ENCODE results near the gene LMNTD2. TPM values are rescaled to one million over a fixed set of nuclear protein-coding genes. Genes with fewer than 3 reads are reported as not detected.

The LMNTD2 gene, protein sequence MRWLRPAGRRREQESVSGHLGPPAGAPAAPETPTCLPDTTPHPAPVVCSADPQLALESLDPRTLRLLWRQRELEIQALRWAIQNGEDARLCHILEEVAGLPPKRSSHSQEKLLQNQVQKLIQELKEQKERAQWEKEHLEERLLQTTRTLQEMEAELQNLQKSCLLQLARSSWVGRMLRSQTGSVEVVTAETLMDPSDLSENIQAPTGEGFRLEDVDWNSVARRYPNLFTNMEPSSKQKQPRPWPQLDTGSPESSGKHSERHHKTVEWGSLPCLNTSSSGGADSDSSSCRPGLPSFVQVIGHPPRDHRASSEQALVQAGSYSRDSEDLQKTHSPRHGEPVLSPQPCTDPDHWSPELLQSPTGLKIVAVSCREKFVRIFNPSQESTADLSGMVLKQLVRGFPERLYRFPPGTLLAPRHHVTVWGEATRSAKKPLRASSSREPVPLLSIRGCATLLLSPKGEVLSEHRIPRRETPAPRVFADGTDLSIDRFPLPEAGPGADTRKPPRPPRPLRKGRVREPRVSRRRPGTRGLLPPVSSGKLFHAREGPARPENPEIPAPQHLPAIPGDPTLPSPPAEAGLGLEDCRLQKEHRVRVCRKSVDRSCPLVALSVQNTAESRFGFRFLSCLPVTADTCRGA
- total RNA-seq = 3.3 and 10.6 TPM in 2 replicates

DNA sequence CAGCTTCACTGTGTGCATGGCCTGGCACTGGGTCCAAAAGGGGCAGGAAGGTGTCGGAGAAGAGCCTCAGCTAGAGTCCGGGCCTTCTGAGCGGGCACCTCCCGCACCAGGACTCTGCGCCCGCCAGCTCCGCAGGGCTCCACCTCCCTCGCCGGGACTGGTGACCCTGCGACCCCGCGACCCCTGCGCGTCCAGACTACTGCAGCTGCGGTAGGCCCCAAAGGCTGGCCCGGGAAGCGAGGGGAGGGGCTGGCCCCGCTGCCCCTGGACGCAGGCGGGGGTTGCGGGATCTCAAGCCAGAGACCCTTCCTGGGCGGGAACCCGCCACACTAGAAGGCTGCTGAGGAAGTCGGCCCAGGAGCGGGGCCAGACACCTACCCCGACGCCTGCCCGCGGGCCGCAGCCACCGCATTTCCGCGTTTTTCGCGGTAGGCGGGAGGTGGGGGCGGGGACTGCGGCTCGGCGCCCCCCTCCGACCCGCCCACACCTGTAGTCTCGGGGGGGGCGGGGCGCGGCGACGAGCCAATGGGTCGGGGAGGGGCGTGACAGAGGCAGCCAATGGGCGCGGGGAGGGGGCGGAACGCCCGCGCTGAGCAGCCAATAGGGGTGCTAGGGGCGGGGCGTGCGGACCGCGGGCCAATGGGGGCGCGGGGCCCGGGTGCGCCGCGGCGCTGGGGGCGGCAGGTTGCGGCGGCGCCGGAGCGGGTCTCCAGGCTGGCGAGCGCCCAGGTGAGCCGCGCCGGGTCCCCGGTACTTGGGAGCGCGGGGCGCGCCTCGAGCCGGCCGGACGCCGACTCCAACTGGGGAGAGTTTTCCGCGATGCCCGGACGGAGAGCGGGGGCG, at the start of gene LMNTD2, which contains the start of gene RASSF7:
LMNTD2 (minus strand) TSS at position 434 of the 843 bp plus-strand sequence; CDS start at position 412, 22 bp downstream.
RASSF7 (plus strand) TSS at position 666 of the 843 bp plus-strand sequence. CDS start 799 bp downstream, outside the sequence.

DNA sequence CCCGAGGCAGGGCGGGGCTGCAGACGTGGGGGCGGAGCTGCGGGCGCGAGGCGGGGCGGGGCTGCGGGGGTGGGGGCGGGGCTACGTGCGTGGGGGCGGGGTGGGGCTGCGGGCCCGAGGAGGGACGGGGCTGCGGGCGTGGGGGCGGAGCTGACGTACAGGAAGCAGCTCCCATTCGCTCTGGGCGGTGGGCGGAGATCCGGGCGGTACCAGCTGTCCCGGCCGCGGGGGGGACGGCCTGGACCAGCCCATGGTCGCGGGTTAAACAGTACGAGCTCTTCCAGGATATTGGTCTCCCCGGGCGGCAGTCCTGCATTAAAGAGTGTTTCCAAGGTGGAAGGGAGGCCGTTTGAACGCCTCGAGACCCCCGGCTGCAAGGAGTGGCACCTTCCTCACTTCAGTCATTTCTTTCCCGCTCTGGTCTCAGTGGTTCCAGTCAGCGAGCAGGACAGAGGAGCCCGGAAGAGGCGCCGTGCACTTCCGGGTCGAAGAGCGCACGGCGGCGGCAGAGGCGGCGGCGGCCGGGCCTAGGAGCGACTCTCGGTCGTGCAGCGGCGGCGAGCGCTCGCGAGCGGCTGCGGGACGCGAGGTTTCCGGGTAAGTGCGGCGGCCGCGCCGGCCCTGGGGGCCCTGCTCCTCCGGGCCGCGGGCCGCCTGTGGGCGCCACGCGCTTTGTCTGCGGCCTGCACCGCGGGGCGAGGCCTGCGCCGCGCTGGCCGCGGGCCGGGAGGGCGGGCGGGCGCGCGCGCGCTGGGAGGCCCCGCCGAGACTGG, 15.6 kb upstream of the LMNTD2 start, which contains the start of gene PHRF1:
PHRF1 (plus strand) TSS at position 475 of the 773 bp plus-strand sequence. CDS start 5,043 bp downstream, outside the sequence.

DNA sequence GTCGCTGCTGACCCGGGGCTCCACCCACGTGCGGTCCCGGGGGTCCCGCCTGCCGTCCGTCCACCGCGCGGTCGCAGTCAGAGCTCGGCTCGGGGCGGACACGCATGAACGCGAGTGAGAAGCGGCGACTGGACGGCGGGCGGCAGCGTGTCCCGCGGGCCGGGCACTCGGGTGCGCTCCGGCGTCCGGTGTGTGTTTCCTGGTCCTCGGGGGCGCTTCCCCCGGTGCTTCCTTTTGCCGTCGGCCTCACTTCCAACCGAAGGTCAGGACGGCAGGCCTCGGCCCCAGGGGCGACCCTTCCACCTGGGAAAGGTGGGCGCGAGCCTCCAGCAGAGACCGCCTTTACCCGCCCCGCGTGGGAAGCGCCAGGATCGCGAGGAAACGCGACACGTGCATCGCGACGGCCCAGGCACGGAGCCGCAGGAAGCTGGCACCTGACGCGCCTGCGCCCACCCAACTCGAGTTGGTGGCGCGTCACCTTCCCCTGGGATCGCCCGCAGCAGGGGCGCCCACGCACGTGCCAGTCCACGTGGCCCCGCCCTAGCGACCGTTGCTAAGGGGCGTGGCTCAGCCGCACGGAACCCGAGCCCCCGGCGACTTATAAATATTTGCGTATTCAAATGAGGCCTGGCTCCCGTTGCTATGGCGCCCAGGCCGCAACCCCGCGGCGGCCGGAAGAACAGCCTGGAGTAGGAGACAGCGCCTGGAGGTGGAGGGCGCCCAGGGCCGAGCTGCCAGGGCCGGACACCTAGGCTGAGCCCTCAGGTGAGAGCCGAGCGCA, 23.5 kb downstream of the LMNTD2 start, which contains the start of gene LRRC56:
LRRC56 (plus strand) TSS at position 687 of the 781 bp plus-strand sequence. CDS start 3,158 bp downstream, outside the sequence.

DNA sequence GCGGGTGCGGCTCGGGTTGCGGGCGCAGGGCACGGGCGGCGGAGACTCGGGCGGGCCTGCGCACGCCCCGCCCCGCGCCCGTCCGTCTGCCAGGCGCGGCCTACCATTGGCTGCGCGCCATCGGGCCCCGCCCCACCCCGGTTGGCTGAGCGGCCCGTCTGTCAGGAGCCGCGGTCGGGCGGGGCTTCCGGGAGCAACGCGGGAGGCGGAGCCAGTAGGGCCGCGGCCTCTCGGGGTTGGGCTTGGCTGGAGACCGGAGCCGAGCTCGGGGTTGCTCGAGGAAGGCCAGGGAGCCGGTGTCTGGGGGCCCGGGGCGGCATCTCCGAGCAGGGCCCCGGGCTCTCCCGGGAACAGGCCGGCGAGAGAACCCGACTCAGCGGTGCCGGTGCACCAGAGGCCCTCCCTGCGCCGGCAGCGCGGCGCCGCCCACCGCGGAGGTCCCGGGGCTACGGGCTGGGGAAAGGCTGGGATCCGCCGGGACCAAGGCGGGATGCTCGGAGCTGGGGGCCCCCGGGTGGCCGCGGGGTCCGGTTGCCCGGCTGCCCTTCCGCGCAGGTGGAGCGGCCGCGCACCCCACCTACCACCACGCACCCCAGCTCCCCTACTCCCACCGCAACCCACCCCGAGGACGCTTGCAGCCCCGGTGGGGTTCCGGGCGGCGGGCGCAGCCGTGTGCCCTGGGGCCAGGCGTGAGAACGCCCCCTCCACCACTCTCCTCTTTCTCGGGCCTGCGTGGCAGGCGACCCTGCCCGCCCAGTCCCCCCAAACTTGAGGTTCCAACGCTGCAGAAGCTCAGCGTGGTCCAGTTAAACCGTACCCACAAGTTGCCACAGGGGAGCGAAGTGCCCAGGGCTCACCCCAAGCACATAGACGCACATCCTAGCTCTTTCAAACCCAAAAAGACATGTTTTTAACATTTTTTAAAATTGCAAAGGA, 24.8 kb downstream of the LMNTD2 start, which contains the start of gene HRAS:
HRAS (minus strand) TSS at position 58 of the 936 bp plus-strand sequence.

DNA sequence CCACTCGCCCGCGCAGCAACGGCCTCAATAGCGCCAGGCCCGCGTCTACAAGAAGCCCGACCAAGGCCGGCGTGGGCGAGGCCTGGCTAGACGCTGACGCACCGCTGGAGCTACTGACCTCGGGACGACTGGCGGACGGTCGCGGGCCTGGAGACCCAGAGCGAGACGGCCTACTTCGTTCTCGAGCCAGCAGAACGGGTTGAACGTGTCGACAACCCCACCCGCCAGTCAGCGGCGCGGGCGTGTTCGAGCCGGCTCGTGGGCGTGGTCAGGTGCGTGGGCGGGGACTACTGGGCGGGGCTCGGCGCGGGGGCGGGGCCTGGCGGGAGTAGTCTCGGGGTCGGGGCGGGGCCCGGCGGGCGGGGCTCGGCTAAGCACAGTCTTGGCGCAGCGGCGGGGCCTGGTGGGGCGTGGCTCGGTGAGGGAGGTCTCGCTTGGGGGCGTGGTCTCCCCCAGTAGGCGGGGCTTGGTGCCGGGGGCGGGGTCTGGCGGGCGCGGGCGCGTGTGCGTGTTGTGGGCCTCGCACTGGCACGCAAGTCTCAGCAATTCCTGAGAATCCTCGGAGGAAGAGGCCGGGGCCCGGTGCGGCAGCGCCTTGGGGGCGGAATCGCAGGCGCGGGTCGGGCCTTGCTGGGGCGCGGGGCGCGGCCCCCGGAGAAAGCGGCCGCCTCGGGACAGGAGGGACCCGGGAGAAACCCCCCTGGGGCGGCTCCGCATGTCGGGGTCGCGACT, 53.4 kb downstream of the LMNTD2 start, which contains the start of gene RNH1:
RNH1 (minus strand) TSS at position 248 of the 732 bp plus-strand sequence. CDS start 5,080 bp downstream, outside the sequence.

Small RNAs within 50 kb of the gene (small RNA-seq; reads per million reads assigned to genes)
- 54.4 reads per million, percentile 98 among the genes with 10 or more reads in this experiment for gene MIR210

Other genes with a start within 250 kb of the LMNTD2 start
- gene IFITM1, start 246.7 kb downstream of the LMNTD2 start, total RNA-seq = 2.4 TPM in 1 of 2 replicates, not detected in the other
- 23.4 and 25.1 TPM in 2 replicates for gene IFITM3, start 239.9 kb downstream of the LMNTD2 start, total RNA-seq
- 0.22 and 4.3 TPM in 2 replicates for gene B4GALNT4, start 191.2 kb downstream of the LMNTD2 start, total RNA-seq
- 417 and 687 TPM in 2 replicates for gene PKP3, start 166.5 kb downstream of the LMNTD2 start, total RNA-seq
- gene SIGIRR, start 145.7 kb downstream of the LMNTD2 start, total RNA-seq = 1.5 and 3.1 TPM in 2 replicates
- gene ANO9, start 118.7 kb downstream of the LMNTD2 start, total RNA-seq = 9.0 and 57.4 TPM in 2 replicates
- gene PTDSS2, start 110.5 kb downstream of the LMNTD2 start, total RNA-seq = 24.3 and 36.5 TPM in 2 replicates
- gene RNH1, start 53.5 kb downstream of the LMNTD2 start, total RNA-seq = 283 and 353 TPM in 2 replicates
- 22.0 and 36.9 TPM in 2 replicates for gene HRAS, start 25.2 kb downstream of the LMNTD2 start, total RNA-seq
- gene LRRC56, start 23.2 kb downstream of the LMNTD2 start, total RNA-seq = 0.22 and 1.6 TPM in 2 replicates
- 53.0 and 66.8 TPM in 2 replicates for gene RASSF7, start 232 bp upstream of the LMNTD2 start, total RNA-seq
- gene PHRF1, start 15.7 kb upstream of the LMNTD2 start, total RNA-seq = 32.5 and 38.1 TPM in 2 replicates
- gene IRF7, start 55.2 kb upstream of the LMNTD2 start, total RNA-seq = 5.1 and 8.0 TPM in 2 replicates
- gene CDHR5, start 64.2 kb upstream of the LMNTD2 start, total RNA-seq = not detected in 2 replicates
- not detected in 2 replicates for gene SCT, start 66.4 kb upstream of the LMNTD2 start, total RNA-seq
- not detected in 2 replicates for gene DRD4, start 76.5 kb upstream of the LMNTD2 start, total RNA-seq
- gene DEAF1, start 134.5 kb upstream of the LMNTD2 start, total RNA-seq = 16.4 and 21.6 TPM in 2 replicates
- 8.2 and 18.8 TPM in 2 replicates for gene TMEM80, start 135.1 kb upstream of the LMNTD2 start, total RNA-seq
- gene EPS8L2, start 145.5 kb upstream of the LMNTD2 start, total RNA-seq = 258 and 411 TPM in 2 replicates
- 111 and 190 TPM in 2 replicates for gene TALDO1, start 186.7 kb upstream of the LMNTD2 start, total RNA-seq
- 33.0 and 35.1 TPM in 2 replicates for gene GATD1, start 216.7 kb upstream of the LMNTD2 start, total RNA-seq
- gene CEND1, start 229.4 kb upstream of the LMNTD2 start, total RNA-seq = not detected in 2 replicates
- 11.4 and 15.2 TPM in 2 replicates for gene SLC25A22, start 237.5 kb upstream of the LMNTD2 start, total RNA-seq
- 11.8 and 12.8 TPM in 2 replicates for gene PIDD1, start 244.5 kb upstream of the LMNTD2 start, total RNA-seq
- 151 and 607 TPM in 2 replicates for gene RPLP2, start 249.2 kb upstream of the LMNTD2 start, total RNA-seq